ENCODE data around the gene BCL7B. TPM values are rescaled to one million over a fixed set of nuclear protein-coding genes. Genes with fewer than 3 reads are reported as not detected.

Gene BCL7B
- total and polyA plus RNA-seq, 10 donors = 40.1 to 79.2 (median 58.2) TPM

GRCh38 chr7:73487486-73487885, 70.0 kb downstream of the BCL7B start:
- no peaks in the 10 kb centered on the region for H3K4me1 ChIP-seq
- DNase-seq = no peak
- peaks cover 0 to 100% (median 83%) of the 10 kb centered on the region in 6 donors for H3K36me3 ChIP-seq
- no peaks in the 10 kb centered on the region for H3K27me3 ChIP-seq (replicated peaks in 1 of 7)
- intact Hi-C loops (cut with DNase I; ENCODE audit: low total_unique reads) = no loop called here
- no peak overlapping the region for H3K4me3 ChIP-seq
- no peaks in the 10 kb centered on the region for H3K9me3 ChIP-seq
- 92 to 100% (median 94%) methylated on average over 1 of the region's 1 CpG for WGBS, 5 donors
- TF ChIP-seq POLR2AphosphoS5 (IDR thresholded peaks at IDR 0.05) = no peak
- TF ChIP-seq POLR2A (IDR thresholded peaks at IDR 0.05) = no peak
- no peak overlapping the region for H3K27ac ChIP-seq

Small RNAs within 50 kb of the gene (small RNA-seq; reads per million reads assigned to genes)
- 0 reads per million in 4 donors for gene RNU6-1198P

Other genes starting within 250 kb of the BCL7B start
- 10 to 100 TPM; 23.6 to 35.8 (median 29.3) TPM for gene NSUN5, start 248.9 kb downstream of the BCL7B start, total RNA-seq
- 10 to 100 TPM; 40.9 to 43.1 (median 42.6) TPM for gene NSUN5, start 248.9 kb downstream of the BCL7B start, polyA plus RNA-seq
- 1 to 10 TPM in 1 of 7 donors, under 1 TPM in 3, not detected in 3; 0.32 to 1.8 (median 0.58) TPM for gene TRIM50, start 229.6 kb downstream of the BCL7B start, total RNA-seq
- under 1 TPM; 0.13 to 0.26 (median 0.18) TPM for gene TRIM50, start 229.6 kb downstream of the BCL7B start, polyA plus RNA-seq
- gene FKBP6, start 229.5 kb downstream of the BCL7B start, total RNA-seq = not detected
- gene FKBP6, start 229.5 kb downstream of the BCL7B start, polyA plus RNA-seq = under 1 TPM; 0.15 to 0.51 (median 0.24) TPM
- under 1 TPM; 0.28 to 0.64 (median 0.49) TPM for gene FZD9, start 123.9 kb downstream of the BCL7B start, total RNA-seq
- under 1 TPM; 0.09 to 0.22 (median 0.18) TPM for gene FZD9, start 123.9 kb downstream of the BCL7B start, polyA plus RNA-seq
- gene BAZ1B, start 35.4 kb downstream of the BCL7B start, total RNA-seq = 10 to 100 TPM; 47.9 to 61.4 (median 56.4) TPM
- gene BAZ1B, start 35.4 kb downstream of the BCL7B start, polyA plus RNA-seq = 10 to 100 TPM in 2 of 3 donors, 1 to 10 TPM in 1; 9.2 to 22.3 (median 10.9) TPM
- 10 to 100 TPM; 20.5 to 31.2 (median 29.3) TPM for gene TBL2, start 20.9 kb upstream of the BCL7B start, total RNA-seq
- 10 to 100 TPM in 1 of 3 donors, 1 to 10 TPM in 2; 8.1 to 11.2 (median 9.2) TPM for gene TBL2, start 20.9 kb upstream of the BCL7B start, polyA plus RNA-seq
- under 1 TPM in 1 of 7 donors, not detected in 6; 0.23 TPM for gene MLXIPL, start 66.8 kb upstream of the BCL7B start, total RNA-seq
- gene MLXIPL, start 66.8 kb upstream of the BCL7B start, polyA plus RNA-seq = under 1 TPM; 0.09 to 0.20 (median 0.13) TPM
- 1 to 10 TPM in 4 of 7 donors, under 1 TPM in 3; 0.23 to 1.6 (median 1.0) TPM for gene VPS37D, start 110.1 kb upstream of the BCL7B start, total RNA-seq
- gene VPS37D, start 110.1 kb upstream of the BCL7B start, polyA plus RNA-seq = 1 to 10 TPM in 1 of 3 donors, under 1 TPM in 2; 0.80 to 1.0 (median 0.86) TPM
- gene DNAJC30, start 125.8 kb upstream of the BCL7B start, total RNA-seq = 10 to 100 TPM in 2 of 7 donors, 1 to 10 TPM in 5; 5.6 to 12.7 (median 8.6) TPM
- gene DNAJC30, start 125.8 kb upstream of the BCL7B start, polyA plus RNA-seq = 10 to 100 TPM in 1 of 3 donors, 1 to 10 TPM in 2; 6.1 to 10.3 (median 8.7) TPM
- gene BUD23, start 125.9 kb upstream of the BCL7B start, total RNA-seq = 10 to 100 TPM; 44.2 to 54.8 (median 54.0) TPM
- 10 to 100 TPM; 62.5 to 71.4 (median 70.7) TPM for gene BUD23, start 125.9 kb upstream of the BCL7B start, polyA plus RNA-seq
- gene STX1A, start 162.0 kb upstream of the BCL7B start, total RNA-seq = 1 to 10 TPM; 4.2 to 7.8 (median 5.6) TPM
- gene STX1A, start 162.0 kb upstream of the BCL7B start, polyA plus RNA-seq = 1 to 10 TPM; 1.3 to 3.1 (median 1.8) TPM
- 10 to 100 TPM; 11.4 to 26.0 (median 20.6) TPM for gene ABHD11, start 181.1 kb upstream of the BCL7B start, total RNA-seq
- 10 to 100 TPM; 13.3 to 17.6 (median 16.3) TPM for gene ABHD11, start 181.1 kb upstream of the BCL7B start, polyA plus RNA-seq
- not detected for gene CLDN3, start 212.6 kb upstream of the BCL7B start, total RNA-seq
- gene CLDN3, start 212.6 kb upstream of the BCL7B start, polyA plus RNA-seq = under 1 TPM; 0.13 to 0.26 (median 0.26) TPM

All from spleen (tissue), 11 donors.